Karpas-422 (cell line): ENCODE results near the gene THSD4. TPM values are rescaled to one million over a fixed set of nuclear protein-coding genes. Genes with fewer than 3 reads are reported as not detected.
A peak's percentile ranks its signal among the peaks of the same experiment; 100 is the strongest.

ENCODE experiments used
- DNase-seq: peaks from one replicate; pipeline ENCODE4 v3.0.0-alpha.2; 2015
- H2AFZ ChIP-seq: fragments of 200-600 bp; sonication (generic); 2 replicates; pipeline ENCODE4 v1.6.1; 2014; ENCODE audit warnings: antibody characterized with exemption, low read length, mixed read lengths
- H3K27ac ChIP-seq: fragments of 200-600 bp; sonication (generic); 2 replicates; pipeline ENCODE4 v1.5.1; 2014; ENCODE audit warnings: mild to moderate bottlenecking, low read length, moderate library complexity
- H3K27me3 ChIP-seq: fragments of 200-600 bp; sonication (generic); 2 replicates; pipeline ENCODE4 v1.6.1; 2014; ENCODE audit warnings: low read length, mixed read lengths
- H3K36me3 ChIP-seq: fragments of 200-600 bp; sonication (generic); 2 replicates; pipeline ENCODE4 v1.6.1; 2014; ENCODE audit warnings: low read length, mixed read lengths; ENCODE audit not compliant: insufficient read depth
- H3K4me1 ChIP-seq: fragments of 200-600 bp; sonication (generic); 2 replicates; pipeline ENCODE4 v1.6.1; 2014; ENCODE audit warnings: mild to moderate bottlenecking, low read length, mixed read lengths
- H3K4me2 ChIP-seq: fragments of 200-600 bp; sonication (generic); 2 replicates; pipeline ENCODE4 v1.6.1; 2014; ENCODE audit warnings: low read length, low read depth, mild to moderate bottlenecking; ENCODE audit not compliant: poor library complexity, severe bottlenecking
- H3K4me3 ChIP-seq: fragments of 200-600 bp; sonication (generic); 2 replicates; pipeline ENCODE4 v1.5.1; 2014; ENCODE audit warnings: mild to moderate bottlenecking, antibody characterized with exemption, low read length, mixed read lengths
- H3K79me2 ChIP-seq: fragments of 200-600 bp; sonication (generic); 2 replicates; pipeline ENCODE4 v1.6.1; 2014; ENCODE audit warnings: mild to moderate bottlenecking, low read length, mixed read lengths
- H3K9ac ChIP-seq: fragments of 200-600 bp; sonication (generic); 2 replicates; pipeline ENCODE4 v1.6.0; 2014; ENCODE audit warnings: low read length
- H3K9me2 ChIP-seq: fragments of 200-600 bp; sonication (generic), shearing (Covaris generic); replicated peaks from 2 replicates; pipeline ENCODE4 v1.6.0; 2014; ENCODE audit warnings: mild to moderate bottlenecking, low read length, moderate library complexity; ENCODE audit not compliant: insufficient read depth
- H3K9me3 ChIP-seq: fragments of 300-700, 200-600 bp; sonication (generic); 2 replicates; pipeline ENCODE4 v1.6.1; 2014; ENCODE audit warnings: low read length, mixed read lengths
- H4K20me1 ChIP-seq: fragments of 200-600 bp; sonication (generic); 2 replicates; pipeline ENCODE4 v1.6.1; 2014; ENCODE audit warnings: mild to moderate bottlenecking, antibody characterized with exemption, low read length, low read depth; ENCODE audit not compliant: insufficient read depth
- total RNA-seq: library from RNA; depleted of rRNA; stranded (reverse); fragments of >200 nt; shearing (Covaris generic); gene quantifications from 2 replicates; pipeline ENCODE4 v1.2.3, GENCODE V29; 2014; ENCODE audit warnings: low replicate concordance

Gene THSD4
- total RNA-seq, 1 experiment from 2014 or later = 0.11 TPM

DNA sequence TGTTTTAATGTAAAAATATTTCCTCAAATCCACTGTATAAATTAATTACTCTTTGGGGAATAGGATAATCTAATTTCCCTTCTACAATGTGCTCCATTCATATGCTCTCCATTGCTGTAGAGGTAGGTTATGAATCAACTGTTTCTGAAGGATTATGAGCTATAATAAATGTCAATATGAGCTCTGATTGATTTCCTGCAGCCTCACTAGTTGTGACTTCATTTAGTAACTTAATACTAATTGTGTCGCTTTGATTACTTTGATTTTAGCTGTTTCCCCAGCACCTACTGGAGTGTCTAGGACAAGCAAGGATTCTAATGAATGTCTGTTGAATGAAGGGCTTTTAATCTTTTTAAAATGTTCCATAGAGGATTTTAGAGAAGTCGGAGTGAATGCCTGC lies 458.3 kb downstream of the THSD4 start:
- H3K36me3 ChIP-seq = no peaks in the 10 kb centered on the region
- no peak overlapping the region for H3K9ac ChIP-seq
- H3K9me2 ChIP-seq = no peaks in the 10 kb centered on the region
- H3K4me2 ChIP-seq = no peak overlapping the region
- no peaks in the 10 kb centered on the region for H3K4me1 ChIP-seq
- no peaks in the 10 kb centered on the region for H4K20me1 ChIP-seq
- H3K27ac ChIP-seq = no peak overlapping the region
- H3K9me3 ChIP-seq = no peaks in the 10 kb centered on the region
- H3K4me3 ChIP-seq = no peak overlapping the region
- H3K27me3 ChIP-seq = no peaks in the 10 kb centered on the region
- H3K79me2 ChIP-seq = no peaks in the 10 kb centered on the region
- DNase-seq = no peak
- H2AFZ ChIP-seq = no peak overlapping the region

DNA sequence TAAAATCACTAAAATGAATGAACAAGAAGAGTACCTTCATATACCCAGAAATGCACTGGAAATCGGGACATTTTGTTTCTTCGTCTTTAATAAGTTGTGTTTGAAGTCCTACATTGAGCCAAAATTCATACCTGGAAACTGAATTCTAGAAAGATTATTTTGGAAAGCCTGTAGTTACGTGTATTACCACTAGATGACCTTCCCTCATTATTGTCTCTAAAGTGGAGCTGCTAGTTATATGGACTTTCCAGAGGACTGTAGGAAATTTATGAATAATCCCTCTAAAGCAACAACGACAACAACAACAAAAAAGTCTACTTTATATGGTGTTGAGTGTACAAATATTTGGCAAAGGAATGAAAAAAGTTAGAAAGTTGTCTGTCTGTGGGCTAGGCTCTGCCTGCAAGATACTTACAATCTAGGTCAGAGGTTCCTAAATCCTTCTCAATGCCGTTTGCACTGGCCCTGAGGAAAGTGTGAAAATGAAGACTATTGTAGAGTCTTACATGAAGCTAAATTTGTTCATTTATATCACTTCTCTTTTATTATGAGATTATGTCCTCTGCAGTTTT lies 460.3 kb downstream of the THSD4 start:
- Histone ChIP-seq H3K4me2 (no peak overlapping the region), H3K9me3 (no peaks in the 10 kb centered on the region), H3K79me2 (no peaks in the 10 kb centered on the region), H3K9me2 (no peaks in the 10 kb centered on the region), H3K36me3 (no peaks in the 10 kb centered on the region), H4K20me1 (no peaks in the 10 kb centered on the region), H3K9ac (no peak overlapping the region), H3K4me3 (no peak overlapping the region), H3K27me3 (no peaks in the 10 kb centered on the region), H3K4me1 (no peaks in the 10 kb centered on the region), H3K27ac (no peak overlapping the region), H2AFZ (no peak overlapping the region)
- DNase-seq = peak; percentile 49

DNA sequence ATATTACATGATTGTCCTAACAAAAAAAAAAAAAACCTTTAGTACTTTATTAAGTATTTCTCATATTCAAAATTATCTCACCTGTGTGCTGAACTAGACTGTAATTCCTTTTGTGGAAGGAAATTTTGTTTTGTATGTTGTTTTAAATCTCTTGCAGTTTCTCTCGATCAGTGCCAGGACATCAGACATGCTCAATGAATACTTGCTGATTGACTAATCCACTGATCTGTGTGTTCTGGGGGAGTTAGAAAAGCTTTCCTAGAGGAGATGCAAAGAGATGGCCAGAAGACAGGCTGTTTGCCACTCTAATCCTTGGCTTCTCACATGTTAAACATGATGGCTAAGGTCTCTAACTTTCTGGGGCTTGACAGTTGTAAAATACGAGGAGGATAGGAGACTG lies 461.8 kb downstream of the THSD4 start:
- no peaks in the 10 kb centered on the region for H3K27me3 ChIP-seq
- H4K20me1 ChIP-seq = no peaks in the 10 kb centered on the region
- H3K27ac ChIP-seq = no peak overlapping the region
- no peaks in the 10 kb centered on the region for H3K36me3 ChIP-seq
- H3K4me2 ChIP-seq = no peak overlapping the region
- H3K9ac ChIP-seq = no peak overlapping the region
- no peaks in the 10 kb centered on the region for H3K9me3 ChIP-seq
- H3K4me3 ChIP-seq = no peak overlapping the region
- no peak for DNase-seq
- H2AFZ ChIP-seq = no peak overlapping the region
- no peaks in the 10 kb centered on the region for H3K79me2 ChIP-seq
- H3K9me2 ChIP-seq = no peaks in the 10 kb centered on the region
- H3K4me1 ChIP-seq = no peaks in the 10 kb centered on the region

DNA sequence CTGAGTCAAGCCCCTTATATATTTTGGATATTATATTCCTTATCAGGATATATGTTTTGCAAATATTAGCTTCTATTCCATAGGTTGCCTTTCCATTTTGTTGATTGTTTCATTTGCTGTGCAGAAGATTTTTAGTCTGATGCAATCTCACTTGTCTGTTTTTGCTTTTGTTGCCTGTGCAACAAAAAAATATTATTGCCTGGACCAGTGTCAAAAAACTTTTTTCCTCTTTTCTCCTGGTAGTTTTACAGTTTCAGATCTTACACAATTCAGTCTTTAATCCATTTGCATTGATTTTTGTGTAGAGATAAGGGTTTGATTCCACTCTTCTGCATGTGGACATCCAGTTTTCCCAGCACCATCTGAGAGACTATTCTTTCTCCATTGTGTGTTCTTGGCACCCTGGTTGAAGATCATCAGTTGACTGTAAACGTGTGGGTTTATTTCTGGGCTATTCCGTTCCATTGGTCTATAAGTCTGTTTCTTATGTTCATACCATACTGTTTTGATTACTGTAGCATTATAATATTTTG lies 466.2 kb downstream of the THSD4 start:
- Histone ChIP-seq H3K27me3 (no peaks in the 10 kb centered on the region; the same call in none of the 2 replicates), H3K9me2 (no peaks in the 10 kb centered on the region), H3K4me2 (no peak overlapping the region), H3K9ac (no peak overlapping the region), H3K36me3 (no peaks in the 10 kb centered on the region), H3K79me2 (no peaks in the 10 kb centered on the region), H3K9me3 (no peaks in the 10 kb centered on the region), H3K27ac (no peak overlapping the region), H4K20me1 (no peaks in the 10 kb centered on the region), H2AFZ (no peak overlapping the region), H3K4me3 (no peak overlapping the region), H3K4me1 (no peaks in the 10 kb centered on the region)
- no peak for DNase-seq

DNA sequence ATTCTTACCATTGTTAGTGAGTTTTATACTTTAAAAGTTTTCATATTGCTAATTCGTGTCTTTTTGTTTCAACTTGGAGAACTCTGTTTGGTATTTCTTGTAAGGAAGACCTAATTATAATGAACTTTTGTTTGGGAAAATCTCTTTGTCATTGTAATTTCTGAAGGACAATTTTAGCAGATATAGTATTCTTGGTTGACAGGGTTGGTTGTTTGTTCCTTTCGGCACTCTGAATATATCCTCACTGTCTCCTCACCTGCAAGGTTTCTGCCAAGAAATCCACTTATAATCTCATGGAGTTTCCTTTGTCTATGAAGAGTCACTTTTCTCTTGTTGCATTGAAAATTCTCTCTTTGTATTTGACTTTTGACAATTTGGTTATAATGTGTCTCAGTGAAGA lies 469.9 kb downstream of the THSD4 start:
- Histone ChIP-seq H3K27me3 (no peaks in the 10 kb centered on the region; the same call in none of the 2 replicates), H2AFZ (no peak overlapping the region), H3K27ac (no peak overlapping the region), H3K9me3 (no peaks in the 10 kb centered on the region), H3K4me2 (no peak overlapping the region), H4K20me1 (no peaks in the 10 kb centered on the region), H3K79me2 (no peaks in the 10 kb centered on the region), H3K4me3 (no peak overlapping the region), H3K9ac (no peak overlapping the region), H3K9me2 (no peaks in the 10 kb centered on the region), H3K36me3 (no peaks in the 10 kb centered on the region), H3K4me1 (no peaks in the 10 kb centered on the region)
- no peak for DNase-seq

DNA sequence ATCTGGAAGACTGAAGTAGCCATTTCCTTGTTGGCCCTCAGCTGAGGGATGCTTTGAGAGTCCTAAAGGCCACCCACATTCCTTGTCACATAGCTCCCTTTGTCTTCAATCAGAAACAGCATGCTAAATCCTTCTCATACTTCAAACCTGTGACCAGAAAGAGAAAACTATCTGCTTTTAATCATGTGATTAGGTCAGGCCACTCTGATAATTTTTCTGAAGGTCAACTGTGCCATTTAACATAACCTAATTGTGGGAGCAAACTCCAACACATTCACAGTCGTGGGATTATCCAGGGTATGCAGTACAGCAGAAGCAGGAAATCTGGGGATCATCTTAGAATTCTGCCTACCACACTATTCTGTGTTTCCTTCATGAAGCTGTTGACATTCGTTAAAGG lies 471.2 kb downstream of the THSD4 start:
- Histone ChIP-seq H4K20me1 (no peaks in the 10 kb centered on the region), H3K4me1 (no peaks in the 10 kb centered on the region), H3K9me2 (no peaks in the 10 kb centered on the region), H3K27ac (no peak overlapping the region), H3K79me2 (no peaks in the 10 kb centered on the region), H3K9me3 (no peaks in the 10 kb centered on the region), H3K4me2 (no peak overlapping the region), H3K4me3 (no peak overlapping the region), H3K27me3 (no peaks in the 10 kb centered on the region; the same call in none of the 2 replicates), H3K36me3 (no peaks in the 10 kb centered on the region), H2AFZ (no peak overlapping the region), H3K9ac (no peak overlapping the region)
- no peak for DNase-seq

DNA sequence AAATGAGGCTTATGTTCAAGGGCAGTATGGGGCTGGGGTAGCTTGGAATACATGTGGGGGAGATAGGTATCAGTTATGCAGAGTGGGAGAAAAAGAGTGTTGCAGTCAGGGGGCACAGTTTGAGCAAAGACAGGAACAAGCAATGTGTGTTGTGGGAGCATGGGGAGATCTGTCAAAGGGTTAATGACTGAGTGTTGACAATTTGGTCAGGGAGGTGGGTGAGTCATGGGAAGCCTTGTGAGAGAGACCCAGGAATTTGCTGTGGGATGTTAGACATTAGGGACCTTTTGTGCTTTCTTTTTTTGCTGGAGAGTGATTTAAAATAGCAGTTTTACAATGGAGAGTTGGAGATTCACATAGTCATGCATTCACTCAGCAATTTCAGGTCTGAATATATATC lies 473.5 kb downstream of the THSD4 start:
- Histone ChIP-seq H3K4me1 (no peaks in the 10 kb centered on the region), H3K4me3 (no peak overlapping the region), H3K9me3 (no peaks in the 10 kb centered on the region), H3K79me2 (no peaks in the 10 kb centered on the region), H2AFZ (no peak overlapping the region), H3K9me2 (no peaks in the 10 kb centered on the region), H4K20me1 (no peaks in the 10 kb centered on the region), H3K4me2 (no peak overlapping the region), H3K9ac (no peak overlapping the region), H3K27ac (no peak overlapping the region), H3K36me3 (no peaks in the 10 kb centered on the region), H3K27me3 (no peaks in the 10 kb centered on the region; the same call in none of the 2 replicates)
- DNase-seq = no peak

DNA sequence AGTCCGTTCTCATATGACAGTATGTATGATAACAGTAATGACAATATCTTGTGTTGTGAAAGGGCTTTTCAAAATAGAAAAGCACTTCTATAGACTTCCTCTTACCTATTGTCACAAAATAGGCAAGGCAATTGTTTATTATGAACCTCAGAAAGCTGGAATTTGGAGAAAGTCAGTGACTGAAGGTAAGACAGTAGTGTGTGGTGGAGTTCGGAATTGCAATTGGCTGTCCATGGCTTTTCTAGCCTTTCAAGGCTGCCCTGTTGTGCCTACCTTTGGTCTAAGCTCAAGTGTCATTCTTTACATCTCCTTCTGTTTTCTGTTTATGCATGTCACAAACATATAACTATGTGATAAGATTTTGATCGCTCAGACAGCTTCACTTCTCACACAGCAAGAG lies 475.8 kb downstream of the THSD4 start:
- Histone ChIP-seq H3K4me1 (no peaks in the 10 kb centered on the region), H3K79me2 (no peaks in the 10 kb centered on the region), H3K9ac (no peak overlapping the region), H3K9me3 (no peaks in the 10 kb centered on the region), H3K36me3 (no peaks in the 10 kb centered on the region), H4K20me1 (no peaks in the 10 kb centered on the region), H2AFZ (no peak overlapping the region), H3K27ac (no peak overlapping the region), H3K9me2 (no peaks in the 10 kb centered on the region), H3K4me2 (no peak overlapping the region), H3K4me3 (no peak overlapping the region), H3K27me3 (peaks cover 3% of the 10 kb centered on the region; the same call in 1 of the 2 replicates)
- no peak for DNase-seq
